Stimulated activated naive CD4-positive, alpha-beta T cell treated with Interleukin-2 at 50 U/mL for 16 hours (primary cell): ENCODE data around the gene SDC4.

Experiments used
- DNase-seq: peaks from one replicate; lab custom pipeline; 2025; lab: John Stamatoyannopoulos, UW

SDC4 gene

DNA sequence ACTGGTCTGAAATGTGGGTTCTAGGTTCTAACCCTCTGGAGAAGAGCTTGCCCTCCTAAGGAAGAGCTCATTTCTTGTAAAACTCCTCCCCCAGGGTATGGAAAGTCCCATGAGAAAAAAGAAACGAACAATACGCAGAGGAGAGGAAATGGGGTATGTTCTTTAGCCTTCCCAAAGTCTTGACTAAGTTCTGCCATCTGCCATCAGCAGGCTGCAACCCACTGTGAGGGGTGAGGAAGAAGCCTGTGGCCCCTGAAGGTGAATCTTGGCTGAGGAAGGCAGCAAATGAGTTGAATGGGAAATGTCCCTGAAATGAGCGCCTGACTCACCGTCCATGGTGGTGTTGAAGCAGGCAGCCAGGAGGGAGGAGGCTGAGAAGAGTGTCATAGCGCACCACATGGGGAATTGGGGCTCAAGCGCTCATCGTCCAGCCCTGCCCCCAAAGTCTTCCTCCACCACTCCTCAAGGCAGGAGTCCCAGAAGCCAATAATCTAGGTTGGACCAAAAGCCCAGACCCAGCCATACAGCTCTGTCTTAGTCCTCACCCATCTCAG, 29.8 kb downstream of the SDC4 start:
- no peak for DNase-seq

DNA sequence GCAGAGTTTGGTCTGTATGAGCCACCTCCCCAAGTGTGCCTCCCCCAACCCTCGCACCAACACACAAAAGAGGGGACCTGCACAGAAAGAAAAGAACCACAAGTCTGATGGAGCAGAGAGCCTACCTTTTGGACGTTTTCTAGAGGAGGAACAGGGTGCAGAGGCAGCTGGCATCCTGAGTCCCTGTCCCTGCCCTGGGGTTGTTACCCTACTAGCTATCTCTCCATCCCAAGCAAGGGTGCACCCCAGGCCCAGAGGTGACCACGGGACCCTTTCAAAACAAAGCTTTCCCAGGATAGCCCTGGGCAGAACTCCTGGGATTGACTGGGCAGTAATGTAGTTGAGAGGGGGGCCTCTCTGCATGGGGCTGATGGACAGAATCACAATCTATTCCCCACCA, 30.4 kb downstream of the SDC4 start:
- no peak for DNase-seq

DNA sequence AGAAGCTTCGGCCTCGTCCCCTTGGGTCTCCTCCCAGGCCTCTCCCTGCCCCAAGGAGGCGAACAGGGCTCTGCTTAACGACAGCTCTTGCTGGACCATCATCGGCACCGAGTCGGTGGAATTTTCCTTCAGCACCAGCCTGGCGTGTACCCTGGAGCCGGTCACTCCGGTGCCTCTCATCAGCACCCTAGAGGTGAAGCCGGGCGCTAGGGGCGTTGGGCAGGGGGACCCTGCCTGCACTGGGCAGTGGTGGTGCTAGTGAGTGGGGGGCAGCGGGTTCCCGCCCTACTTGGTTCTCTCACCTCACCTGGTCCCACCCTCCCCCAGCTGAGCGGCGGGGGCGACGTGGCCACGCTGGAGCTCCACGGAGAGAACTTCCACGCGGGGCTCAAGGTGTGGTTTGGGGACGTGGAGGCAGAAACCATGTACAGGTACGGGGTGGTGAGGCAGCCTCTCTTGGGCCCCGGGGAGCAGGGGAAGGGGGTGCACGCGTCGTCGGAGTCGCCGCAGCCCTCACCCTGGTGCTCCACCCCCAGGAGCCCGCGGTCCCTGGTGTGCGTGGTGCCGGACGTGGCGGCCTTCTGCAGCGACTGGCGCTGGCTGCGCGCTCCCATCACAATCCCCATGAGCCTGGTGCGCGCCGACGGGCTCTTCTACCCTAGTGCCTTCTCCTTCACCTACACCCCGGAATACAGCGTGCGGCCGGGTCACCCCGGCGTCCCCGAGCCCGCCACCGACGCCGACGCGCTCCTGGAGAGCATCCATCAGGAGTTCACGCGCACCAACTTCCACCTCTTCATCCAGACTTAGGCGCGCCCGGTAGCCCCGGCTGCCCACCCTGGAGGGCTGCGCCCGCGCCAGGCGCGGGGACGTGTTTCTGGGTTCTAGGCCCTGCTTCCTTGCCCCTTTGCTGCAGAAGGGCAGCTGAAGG, 31.8 kb downstream of the SDC4 start:
- no peak for DNase-seq

DNA sequence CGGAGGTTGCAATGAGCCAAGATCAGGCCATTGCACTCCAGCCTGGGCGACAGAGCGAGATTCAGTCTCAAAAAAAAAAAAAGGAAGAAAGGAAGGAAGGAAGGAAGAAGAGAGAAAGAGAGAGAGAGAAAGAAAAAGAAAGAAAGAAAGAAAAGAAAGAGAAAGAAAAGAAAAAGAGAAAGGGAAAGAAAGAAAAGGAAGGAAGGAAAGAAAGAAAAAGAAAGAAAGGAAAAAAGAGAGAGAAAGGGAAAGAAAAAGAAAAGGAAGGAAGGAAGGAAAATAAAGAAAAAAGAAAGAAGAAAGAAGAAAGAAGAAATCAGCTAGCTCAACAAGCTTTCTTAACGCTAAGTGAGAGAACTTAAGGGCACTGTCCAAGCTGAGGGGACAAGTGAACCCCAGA, 32.6 kb downstream of the SDC4 start:
- DNase-seq: no peak

DNA sequence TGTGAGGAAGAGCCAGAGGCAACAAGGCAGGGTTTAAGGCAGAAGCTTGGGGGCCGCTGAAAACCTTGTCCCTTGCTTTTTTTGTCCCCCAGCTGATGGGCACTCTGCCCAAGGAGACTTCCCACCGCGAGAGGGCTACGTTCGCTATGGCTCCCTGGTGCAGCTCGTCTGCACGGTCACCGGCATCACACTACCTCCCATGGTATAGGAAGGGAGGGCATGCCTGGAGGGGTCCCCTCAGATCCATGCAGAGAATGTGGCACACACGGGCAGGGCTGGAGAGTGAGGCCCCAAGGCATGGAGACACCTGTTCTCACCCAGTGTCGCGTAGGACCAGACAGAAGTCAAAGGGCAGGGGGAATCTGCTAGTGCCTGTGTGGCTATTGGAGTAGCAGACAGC, 34.3 kb downstream of the SDC4 start:
- DNase-seq: no peak

DNA sequence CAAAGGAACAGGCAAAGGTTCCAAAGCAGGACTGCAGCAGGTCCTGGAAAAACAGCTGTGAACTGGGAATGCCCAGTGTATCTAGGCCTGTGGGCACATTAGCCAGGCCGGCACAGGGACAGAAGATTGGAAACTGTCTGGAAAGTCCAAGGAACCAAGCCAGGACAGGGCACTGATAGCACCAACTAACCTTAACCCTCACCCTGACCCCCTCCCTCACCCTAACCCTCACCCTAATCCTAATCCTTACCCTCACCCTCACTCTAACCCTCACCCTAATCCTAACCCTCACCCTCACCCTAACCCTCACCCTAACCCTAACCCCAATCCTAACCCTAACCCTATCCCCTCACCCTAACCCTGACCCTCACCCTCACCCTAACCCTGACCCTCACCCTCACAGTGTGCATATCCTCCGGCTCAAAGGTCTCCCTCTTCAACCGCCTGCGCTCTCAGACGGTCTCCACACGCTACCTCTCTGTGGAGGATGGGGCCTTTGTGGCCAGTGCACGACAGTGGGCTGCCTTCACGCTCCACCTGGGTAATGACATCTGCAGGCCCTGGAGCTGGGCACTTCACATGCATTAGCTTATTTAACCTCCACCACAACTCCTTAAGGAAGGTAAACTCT, 35.0 kb downstream of the SDC4 start:
- no peak for DNase-seq

DNA sequence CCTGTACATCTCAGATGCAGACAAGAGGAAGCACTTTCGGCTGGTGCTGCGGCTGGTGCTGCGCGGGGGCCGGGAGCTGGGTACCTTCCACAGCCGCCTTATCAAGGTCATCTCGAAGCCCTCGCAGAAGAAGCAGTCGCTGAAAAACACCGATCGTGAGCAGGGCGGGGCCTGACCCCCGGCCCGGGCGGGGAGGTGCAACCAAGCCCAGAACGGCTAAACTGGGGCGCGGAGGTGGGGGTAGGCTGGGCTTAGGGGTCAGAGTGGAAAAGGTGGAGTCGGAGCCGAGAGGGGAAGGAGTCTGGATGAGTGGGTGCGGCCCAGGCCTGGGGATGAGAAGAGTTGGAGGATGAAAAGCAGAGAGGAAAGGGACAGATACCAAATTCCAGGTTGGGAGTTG, 36.0 kb downstream of the SDC4 start:
- no peak for DNase-seq

DNA sequence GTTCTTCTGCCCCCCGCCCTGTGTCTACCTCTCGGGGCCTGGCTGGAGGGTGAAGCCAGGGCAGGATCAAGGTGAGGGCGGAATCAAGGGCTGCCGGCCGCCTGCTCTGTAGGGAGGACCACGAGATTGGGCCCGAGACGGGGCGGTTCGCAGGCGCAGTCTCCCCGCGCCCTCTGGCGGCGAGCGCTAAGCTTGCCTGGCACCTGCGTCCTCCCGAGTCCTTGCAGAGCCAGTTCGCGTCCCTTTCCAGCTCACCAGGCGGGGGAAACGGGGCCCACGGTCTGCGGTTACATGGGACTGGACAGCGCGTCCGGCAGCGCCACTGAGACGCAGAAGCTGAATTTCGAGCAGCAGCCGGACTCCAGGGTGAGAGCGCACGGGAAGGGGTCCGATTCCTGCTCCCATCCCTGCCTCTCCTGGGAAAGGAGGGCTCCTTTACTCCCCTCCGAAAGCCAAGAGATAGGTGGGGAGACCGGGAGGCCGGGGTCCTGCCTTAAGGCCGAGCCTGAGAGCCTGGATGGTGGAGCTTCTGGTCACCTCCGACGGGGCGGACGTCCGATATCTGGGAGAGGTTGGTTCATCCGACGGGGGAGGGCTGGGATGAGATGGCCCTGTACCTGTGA, 36.5 kb downstream of the SDC4 start:
- DNase-seq: peak; percentile 53

DNA sequence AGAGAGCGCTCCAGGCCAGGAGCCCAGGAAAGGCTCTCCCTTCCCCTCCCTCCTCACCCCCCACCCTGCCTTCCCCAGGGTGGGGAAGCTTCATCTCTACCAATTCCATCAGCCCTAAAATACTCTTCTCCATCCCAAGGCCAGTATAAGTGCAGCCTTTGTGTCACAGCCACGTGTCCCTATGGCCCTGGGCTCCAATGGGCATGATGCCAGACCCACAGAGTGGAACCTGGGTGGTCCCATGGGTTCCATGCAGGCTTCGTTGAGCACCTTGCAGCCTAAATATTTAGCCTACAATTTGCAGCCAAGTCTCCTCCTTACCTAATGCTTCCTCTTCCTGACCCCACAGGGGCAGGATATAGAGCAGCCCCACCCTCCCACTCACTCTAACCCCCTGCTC, 39.1 kb downstream of the SDC4 start:
- no peak for DNase-seq

DNA sequence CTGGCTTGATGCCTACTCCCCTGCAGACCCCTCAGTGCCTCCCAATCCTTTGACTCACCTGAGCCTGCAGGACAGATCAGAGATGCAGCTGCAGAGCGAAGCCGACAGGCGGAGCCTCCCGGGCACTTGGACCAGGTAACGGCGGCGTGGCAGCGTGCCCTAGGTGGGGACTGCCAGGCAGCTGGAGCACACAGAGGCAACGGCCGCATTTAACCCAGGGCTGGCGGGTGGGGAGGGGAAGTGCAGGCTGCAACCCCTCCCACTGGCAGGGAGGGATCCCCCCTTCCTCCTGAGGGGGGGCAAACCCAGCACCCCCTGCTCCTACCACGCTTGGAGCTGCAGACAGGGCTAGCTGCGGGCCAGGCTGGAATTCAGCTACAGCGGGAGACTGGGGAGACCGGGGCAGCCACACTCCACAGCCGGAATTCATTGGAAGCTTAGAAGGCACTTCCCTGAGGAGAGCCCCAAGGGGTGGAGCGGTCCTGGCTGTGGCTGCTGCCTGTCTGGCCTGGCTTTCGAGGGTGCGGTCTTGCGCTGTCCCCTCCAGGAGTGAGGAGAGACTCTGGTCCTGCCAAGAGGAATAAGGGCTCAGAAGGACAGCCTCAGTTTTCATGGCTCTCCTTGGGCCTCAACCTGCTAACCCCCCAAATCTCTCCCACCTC, 40.0 kb downstream of the SDC4 start, which contains the start of gene MATN4:
TSS of gene MATN4 (minus strand) at position 183 of the 662 bp plus-strand sequence. CDS start 2,717 bp downstream, outside the sequence.
- DNase-seq: no peak

DNA sequence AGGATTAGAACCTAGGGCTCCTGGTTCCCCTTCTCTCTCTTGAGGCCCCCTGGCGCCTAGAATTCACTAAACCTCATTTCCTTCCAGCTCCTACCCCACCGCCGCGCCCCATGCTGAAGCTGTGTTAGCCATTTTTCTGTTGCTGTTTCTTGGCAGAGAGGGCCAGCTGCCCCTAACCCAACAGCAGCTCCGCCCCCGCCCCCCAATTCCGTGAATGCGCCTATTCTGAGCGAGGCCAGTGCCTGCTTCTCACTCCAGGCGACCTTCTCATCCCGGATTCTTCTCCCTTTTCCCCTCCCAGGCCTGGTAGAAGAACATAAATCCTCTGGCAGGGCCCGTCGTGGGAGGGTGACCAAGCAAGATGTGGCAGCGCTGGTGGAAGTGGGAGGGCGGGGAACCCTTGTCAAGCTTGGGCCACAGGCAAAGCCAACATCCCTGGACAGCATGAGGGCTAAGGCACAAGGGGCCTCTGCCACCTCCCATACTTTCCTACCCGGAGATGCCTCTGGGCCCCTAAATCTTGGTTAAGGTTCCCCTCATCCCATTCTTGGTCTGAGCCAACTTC, 41.1 kb downstream of the SDC4 start:
- no peak for DNase-seq

DNA sequence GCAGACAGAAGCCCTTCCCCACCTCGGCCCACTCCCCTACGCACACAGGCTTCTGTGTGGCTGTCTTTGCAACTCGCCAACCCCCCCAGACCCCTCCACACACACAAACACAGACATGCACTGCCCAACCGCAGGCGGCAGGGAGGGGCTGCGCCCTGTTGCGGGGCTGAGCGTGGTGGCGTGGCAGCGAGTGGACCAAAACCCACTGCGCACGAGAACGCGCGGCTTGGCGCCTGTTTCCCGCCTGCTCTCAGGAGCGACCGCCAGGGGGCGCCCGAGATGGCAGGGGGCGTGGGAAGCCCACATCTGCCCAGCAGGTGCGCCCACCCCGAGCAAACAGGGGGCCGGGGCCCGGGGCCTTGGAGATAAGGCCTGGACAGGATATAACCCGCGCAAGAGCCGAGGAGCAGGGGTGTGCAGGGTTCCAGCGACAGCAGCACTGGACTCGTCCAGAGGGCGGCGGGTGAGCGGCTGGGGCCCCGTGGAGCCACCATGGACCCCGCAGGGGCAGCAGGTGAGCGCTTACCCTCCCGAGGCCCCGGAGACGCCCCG, 41.7 kb downstream of the SDC4 start, which contains the start of gene RBPJL:
TSS of gene RBPJL (plus strand) at position 410 of the 552 bp plus-strand sequence. CDS start at position 493, 83 bp downstream.
- peak; percentile 40 for DNase-seq

DNA sequence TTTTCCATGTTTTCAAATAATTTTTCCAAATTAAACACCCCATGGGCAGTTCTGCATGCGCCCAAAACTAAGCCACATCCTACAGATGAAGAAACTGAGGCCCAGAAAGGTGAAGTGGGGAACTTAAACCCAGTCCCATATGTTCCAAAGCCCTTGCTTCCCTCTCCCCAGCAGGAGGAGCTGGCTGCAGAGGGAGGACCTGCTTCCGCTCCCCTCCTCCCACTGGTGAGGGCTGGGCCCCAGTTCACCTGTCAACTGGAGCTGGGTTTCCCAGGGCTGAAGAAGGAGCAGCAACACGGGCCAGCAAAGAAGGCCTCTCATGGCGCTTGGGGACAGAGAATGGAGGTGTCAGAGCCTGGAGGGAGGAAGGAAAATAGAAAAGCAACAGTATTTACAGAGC, 43.0 kb downstream of the SDC4 start:
- DNase-seq: no peak

DNA sequence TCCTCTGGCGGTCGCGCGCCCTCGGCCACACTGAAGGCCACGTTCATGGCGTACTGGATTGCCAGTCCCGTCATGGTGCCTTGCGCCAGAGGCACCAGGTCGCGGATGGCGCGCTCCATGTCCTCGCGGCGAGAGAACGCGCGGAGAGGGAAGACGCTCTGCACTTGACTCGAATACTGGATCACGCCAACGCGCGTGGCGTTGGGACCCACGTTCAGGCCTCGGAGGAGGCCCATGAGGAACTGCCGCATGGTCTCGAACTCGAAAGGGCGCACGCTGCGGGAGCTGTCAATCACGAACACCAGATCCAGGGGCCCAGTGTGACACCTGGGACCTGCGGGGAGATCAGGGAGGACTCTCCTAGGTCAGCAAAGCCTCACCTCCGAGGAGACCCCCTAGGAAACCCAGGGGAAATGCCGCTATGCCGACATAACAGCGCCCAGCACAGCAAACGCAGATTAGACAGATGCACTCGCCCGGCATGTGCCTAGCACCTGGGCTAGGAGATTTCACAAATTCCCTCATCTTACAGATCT, 43.7 kb downstream of the SDC4 start:
- no peak for DNase-seq

DNA sequence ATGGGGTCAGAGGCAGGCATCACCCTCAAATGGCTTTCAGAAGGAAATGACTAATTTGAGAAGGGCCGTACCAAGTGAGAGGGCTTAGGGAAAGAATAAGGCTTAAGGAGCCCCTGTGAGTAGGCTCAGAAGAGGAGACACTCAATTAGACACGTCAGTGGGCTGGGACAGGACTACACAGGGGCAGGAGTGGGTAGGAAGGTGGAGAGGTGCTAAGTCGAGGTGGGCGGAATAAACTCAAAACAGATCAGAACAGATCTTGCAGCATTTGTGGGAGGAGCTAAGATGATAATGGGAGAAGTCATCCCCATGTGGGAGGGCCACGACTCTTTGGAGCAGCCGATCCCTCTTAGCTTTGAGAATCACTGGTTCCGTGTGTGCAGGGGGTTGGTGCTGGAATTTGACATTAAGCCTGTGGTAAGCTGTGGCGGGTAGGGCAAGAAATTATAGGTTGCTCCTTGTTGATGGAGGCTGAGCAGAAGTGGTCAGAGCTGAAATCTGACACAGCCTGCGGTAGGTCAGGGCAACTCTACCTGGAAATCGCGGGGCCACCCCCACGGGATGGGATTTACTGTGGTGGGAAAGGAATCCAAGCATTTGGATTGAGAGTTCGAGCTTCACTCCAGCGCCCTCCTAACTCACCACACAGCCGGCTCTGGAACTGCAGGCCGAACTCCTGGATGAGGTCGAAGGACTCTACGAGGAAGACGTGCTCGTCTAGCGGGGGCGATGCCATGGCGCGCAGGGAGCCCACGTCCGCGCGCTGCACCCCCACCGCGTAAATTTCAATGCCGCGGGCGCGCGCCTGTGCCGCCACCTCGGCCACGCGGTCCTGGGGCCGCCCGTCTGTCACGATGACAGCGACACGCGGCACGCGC, 44.4 kb downstream of the SDC4 start:
- DNase-seq: no peak

DNA sequence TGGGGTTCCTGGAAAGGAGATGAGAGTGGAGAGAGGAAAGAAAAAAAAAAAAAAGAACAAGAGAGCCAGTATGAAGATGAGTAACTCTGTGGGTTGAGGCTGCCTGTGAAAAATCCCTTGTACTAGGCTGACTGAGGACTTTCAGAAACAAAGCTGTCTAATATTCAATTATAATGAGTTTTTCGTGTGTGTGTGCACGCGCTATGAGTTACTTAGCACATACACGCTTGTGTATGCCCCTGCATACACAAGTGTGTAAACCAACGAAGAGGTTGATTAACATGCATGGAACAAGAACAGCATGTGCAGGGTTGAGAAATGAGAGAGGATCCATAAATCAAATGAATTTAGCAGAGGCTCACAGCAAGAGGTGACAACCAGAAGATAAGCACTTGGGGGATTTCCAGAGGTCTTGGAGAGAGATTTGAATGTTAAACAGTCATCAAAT, 46.4 kb downstream of the SDC4 start:
- no peak for DNase-seq

DNA sequence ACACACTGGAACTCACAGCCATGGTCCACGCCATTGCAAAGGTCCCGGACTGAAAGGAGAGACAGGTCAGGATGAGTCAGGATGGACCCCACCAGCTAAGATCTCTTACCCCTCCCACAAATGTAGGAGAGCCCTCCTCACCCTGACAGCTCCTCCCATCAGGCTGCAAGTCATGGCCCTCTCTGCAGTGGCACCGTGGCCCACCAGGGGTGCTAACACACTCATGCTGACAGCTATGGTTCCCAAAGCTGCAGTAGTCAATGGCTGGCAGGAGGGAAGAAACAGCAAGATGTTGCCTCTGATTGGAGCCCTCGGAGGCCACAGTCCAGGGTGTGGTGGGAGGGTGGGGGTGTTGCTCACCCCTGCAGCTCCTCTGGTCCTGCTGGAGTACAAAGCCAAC, 47.3 kb downstream of the SDC4 start:
- no peak for DNase-seq

DNA sequence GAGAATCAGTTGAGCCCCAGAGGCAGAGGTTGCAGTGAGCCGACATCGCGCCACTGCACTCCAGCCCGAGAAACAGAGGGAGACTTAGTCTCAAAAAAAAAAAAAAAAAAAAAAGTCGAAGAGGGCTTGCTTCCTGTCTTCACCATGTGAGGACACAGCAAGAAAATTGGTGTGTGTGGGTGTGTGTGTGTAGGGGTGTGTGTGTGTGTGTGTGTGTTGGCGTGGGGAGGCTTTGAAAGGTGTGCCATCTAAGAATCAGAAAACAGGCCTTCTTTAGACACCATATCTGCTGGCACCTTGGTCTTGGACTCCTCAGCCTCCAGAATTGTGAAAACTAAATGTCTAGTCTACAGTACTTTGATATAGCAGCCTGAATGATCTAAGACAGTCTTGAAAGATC, 48.4 kb downstream of the SDC4 start:
- no peak for DNase-seq

DNA sequence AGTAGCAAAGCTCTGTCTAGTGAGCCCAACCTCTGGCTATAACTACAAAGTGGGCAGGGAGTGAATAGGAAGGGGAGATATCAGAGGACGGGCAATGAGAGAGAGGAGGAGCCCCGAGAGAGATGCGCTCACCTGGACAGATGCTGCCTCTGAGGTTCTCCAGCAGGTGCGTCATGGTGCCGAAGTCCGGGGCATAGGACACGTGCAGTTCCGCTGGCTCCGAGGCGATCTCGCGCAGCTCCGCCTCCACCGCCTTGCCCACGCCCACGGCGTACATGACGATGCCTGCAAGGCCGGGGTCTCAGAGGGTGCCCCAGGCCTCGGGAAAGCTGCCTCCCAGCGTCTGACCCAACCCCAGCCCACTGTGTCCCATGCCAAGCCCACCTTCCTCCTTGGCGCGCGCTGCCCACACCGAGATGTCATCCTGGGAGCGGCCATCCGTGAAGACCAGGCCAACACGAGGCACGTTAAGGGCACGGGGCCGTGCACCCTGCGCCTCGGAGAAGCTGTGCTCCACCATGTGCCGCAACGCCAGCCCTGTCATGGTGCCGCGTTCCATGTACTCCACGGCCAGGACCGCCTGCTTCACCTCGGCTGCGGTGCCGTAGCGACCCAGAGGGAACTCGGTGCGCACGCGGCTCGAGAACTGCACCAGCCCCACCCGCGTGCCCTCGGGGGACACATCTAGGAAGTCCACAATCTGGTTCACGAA, 50.3 kb downstream of the SDC4 start:
- no peak for DNase-seq
